ENCODE measurements around the gene FAM9A. TPM values are rescaled to one million over a fixed set of nuclear protein-coding genes. Genes with fewer than 3 reads are reported as not detected.

The FAM9A gene
- total and polyA plus RNA-seq, 2 of the 13 experiments (the other 11 are each of a cell fraction or from before 2014, with no cell fraction given), result not detected

GRCh38 chrX:8783714-8784098, 17.5 kb downstream of the FAM9A start:
- Histone ChIP-seq H3K9me3 (ENCODE audit: low read length) (no peaks in the 10 kb centered on the region), H3K9ac (ENCODE audit: insufficient read depth, low read depth, low read length) (no peak overlapping the region), H3K79me2 (ENCODE audit: insufficient read depth, low read length) (no peaks in the 10 kb centered on the region), H3K27me3 (ENCODE audit: control insufficient read depth in 1 of 2, insufficient read depth in 2 of 2, low read length in 2 of 2) (no peaks in the 10 kb centered on the region), H3K4me1 (ENCODE audit: insufficient read depth, low read length) (no peaks in the 10 kb centered on the region), H3K36me3 (replicated peaks in 1 of 2; ENCODE audit: control insufficient read depth in 1 of 2, insufficient read depth in 2 of 2, low read length in 2 of 2) (no peaks in the 10 kb centered on the region), H2AFZ (ENCODE audit: low read length) (no peak overlapping the region), H3K27ac (ENCODE audit: extremely low read length, insufficient read depth, low read length) (no peak overlapping the region), H3K4me2 (ENCODE audit: low read depth, low read length) (no peak overlapping the region), H4K20me1 (ENCODE audit: insufficient read depth, low read length) (no peaks in the 10 kb centered on the region), H3K4me3 (replicated peaks in 1 of 3; ENCODE audit: insufficient read depth in 1 of 3, low read depth in 2 of 3, low read length in 3 of 3) (no peak overlapping the region)
- WGBS (ENCODE audit: low lambda C conversion rate), result 94% methylated on average over 3 of the region's 19 CpGs
- ChIA-PET POLR2A (no interaction called here), CTCF (ENCODE audit: low intra/inter-chr PET ratio, low total read pairs) (no interaction called here)
- in situ Hi-C loops (cut with HindIII; ENCODE audit: extremely low pct_ligation_motif_present, low pct_unique_long_range_greater_than_20kb) (no loop called here), intact Hi-C loops (cut with micrococcal nuclease; ENCODE audit: unreplicated experiment) (loop anchor here (1.0 kb wide), 1 partner anchor 32 kb away; no protein-coding TSS in a partner anchor)
- BruUV-seq (replicated peaks), result no TSS peak
- no peak for DNase-seq (ENCODE audit: low spot score)
- ATAC-seq, result no peak
- FAIRE-seq, result no peak
- TF ChIP-seq, protein P1, sequence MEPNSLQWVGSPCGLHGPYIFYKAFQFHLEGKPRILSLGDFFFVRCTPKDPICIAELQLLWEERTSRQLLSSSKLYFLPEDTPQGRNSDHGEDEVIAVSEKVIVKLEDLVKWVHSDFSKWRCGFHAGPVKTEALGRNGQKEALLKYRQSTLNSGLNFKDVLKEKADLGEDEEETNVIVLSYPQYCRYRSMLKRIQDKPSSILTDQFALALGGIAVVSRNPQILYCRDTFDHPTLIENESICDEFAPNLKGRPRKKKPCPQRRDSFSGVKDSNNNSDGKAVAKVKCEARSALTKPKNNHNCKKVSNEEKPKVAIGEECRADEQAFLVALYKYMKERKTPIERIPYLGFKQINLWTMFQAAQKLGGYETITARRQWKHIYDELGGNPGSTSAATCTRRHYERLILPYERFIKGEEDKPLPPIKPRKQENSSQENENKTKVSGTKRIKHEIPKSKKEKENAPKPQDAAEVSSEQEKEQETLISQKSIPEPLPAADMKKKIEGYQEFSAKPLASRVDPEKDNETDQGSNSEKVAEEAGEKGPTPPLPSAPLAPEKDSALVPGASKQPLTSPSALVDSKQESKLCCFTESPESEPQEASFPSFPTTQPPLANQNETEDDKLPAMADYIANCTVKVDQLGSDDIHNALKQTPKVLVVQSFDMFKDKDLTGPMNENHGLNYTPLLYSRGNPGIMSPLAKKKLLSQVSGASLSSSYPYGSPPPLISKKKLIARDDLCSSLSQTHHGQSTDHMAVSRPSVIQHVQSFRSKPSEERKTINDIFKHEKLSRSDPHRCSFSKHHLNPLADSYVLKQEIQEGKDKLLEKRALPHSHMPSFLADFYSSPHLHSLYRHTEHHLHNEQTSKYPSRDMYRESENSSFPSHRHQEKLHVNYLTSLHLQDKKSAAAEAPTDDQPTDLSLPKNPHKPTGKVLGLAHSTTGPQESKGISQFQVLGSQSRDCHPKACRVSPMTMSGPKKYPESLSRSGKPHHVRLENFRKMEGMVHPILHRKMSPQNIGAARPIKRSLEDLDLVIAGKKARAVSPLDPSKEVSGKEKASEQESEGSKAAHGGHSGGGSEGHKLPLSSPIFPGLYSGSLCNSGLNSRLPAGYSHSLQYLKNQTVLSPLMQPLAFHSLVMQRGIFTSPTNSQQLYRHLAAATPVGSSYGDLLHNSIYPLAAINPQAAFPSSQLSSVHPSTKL (CRISPR knock-in tag; IDR thresholded peaks at IDR 0.05), result no peak
- TF ChIP-seq ZNF816 (CRISPR knock-in tag; IDR thresholded peaks at IDR 0.05; ENCODE audit: borderline replicate concordance) (no peak), CENPX (CRISPR knock-in tag; IDR thresholded peaks at IDR 0.05) (no peak), RFX3 (CRISPR knock-in tag; IDR thresholded peaks at IDR 0.05) (no peak)
- TF ChIP-seq, protein P2, sequence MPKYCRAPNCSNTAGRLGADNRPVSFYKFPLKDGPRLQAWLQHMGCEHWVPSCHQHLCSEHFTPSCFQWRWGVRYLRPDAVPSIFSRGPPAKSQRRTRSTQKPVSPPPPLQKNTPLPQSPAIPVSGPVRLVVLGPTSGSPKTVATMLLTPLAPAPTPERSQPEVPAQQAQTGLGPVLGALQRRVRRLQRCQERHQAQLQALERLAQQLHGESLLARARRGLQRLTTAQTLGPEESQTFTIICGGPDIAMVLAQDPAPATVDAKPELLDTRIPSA (CRISPR knock-in tag; IDR thresholded peaks at IDR 0.05; ENCODE audit: borderline replicate concordance), result no peak

All from HepG2 (cell line).